GM12878 (cell line): Measurements from ENCODE around the gene INO80D.

Experiments
- EED ChIP-seq: sonication (generic); IDR thresholded peaks from 2 replicates; pipeline ENCODE4 v1.6.1; 2016; ENCODE audit warnings: antibody characterized with exemption, low read depth
- MTA3 ChIP-seq: IDR thresholded peaks from 2 replicates; pipeline ENCODE4 v1.6.1; 2012; ENCODE audit warnings: low read length, inconsistent platforms, borderline replicate concordance
- TCF7 ChIP-seq: IDR thresholded peaks from 2 replicates; pipeline ENCODE4 v1.6.1; 2014; ENCODE audit warnings: antibody characterized with exemption, borderline replicate concordance

DNA sequence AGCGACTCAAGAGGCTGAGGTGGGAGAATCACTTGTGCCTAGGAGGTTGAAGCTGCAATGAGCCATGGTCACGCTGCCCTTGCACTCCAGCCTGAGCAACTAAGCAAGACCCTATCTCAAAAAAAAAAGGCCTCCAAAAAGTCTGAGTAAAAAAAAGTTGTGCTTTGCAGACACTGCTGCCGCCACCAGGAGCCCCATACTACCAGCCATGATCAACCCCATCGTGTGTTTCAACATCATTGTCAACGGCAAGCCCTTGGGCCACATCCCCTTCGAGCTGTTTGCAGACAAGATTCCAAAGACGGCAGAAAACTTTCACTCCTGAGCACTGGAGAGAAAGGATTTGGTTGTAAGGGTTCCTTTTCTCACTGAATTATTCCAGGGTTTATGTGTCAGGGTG, 137.1 kb downstream of the INO80D start:
- no peak for TF ChIP-seq EED
- TF ChIP-seq TCF7, result no peak
- TF ChIP-seq MTA3, result no peak
